SK-N-SH (cell line): ENCODE results near the gene PTCH2.

Source experiments
- CHD2 ChIP-seq: fragments of 150-350 bp; IDR thresholded peaks from 2 replicates; pipeline ENCODE4 v1.6.1; 2018; ENCODE audit warnings: low read length; ENCODE audit not compliant: partially characterized antibody
- CTCF ChIP-seq: fragments of 200-600 bp; sonication (generic); IDR thresholded peaks from 2 replicates; pipeline ENCODE4 v1.6.1; 2017; ENCODE audit warnings: antibody characterized with exemption, mild to moderate bottlenecking, moderate library complexity
- EP300 ChIP-seq, 2 experiments: IDR thresholded peaks; 2 replicates each; pipeline versions ENCODE4 v1.4.0 to v1.6.1; 2012; ENCODE audit warnings: borderline replicate concordance in 1 of 2, low read depth in 1 of 2, low read length in 1 of 2
- EZH2phosphoT487 ChIP-seq: fragments of 200-600 bp; sonication (generic); IDR thresholded peaks from 2 replicates; pipeline ENCODE4 v1.6.1; 2017; ENCODE audit warnings: low read depth, mixed run types, mild to moderate bottlenecking, antibody characterized with exemption, moderate library complexity, borderline replicate concordance
- NRF1 ChIP-seq: IDR thresholded peaks from 2 replicates; pipeline ENCODE4 v1.6.1; 2012; ENCODE audit warnings: low read depth, mild to moderate bottlenecking, low read length
- POLR2AphosphoS5 ChIP-seq: IDR thresholded peaks from 2 replicates; pipeline ENCODE4 v1.6.1; 2012; ENCODE audit warnings: low read depth, low read length
- RCOR1 ChIP-seq: fragments of 150-350 bp; IDR thresholded peaks from 2 replicates; pipeline ENCODE4 v1.6.1; 2017; ENCODE audit warnings: antibody characterized with exemption, low read length
- REST ChIP-seq: IDR thresholded peaks from 2 replicates; pipeline ENCODE4 v1.6.1; 2012; ENCODE audit warnings: mild to moderate bottlenecking, low read depth, low read length, moderate library complexity

- TF ChIP-seq NRF1: no peak
- TF ChIP-seq POLR2AphosphoS5: no peak
- TF ChIP-seq RCOR1: no peak
- TF ChIP-seq REST: no peak
- no peak for TF ChIP-seq CTCF
- no peak for TF ChIP-seq CHD2
- TF ChIP-seq EZH2phosphoT487: no peak
- TF ChIP-seq EP300 (IDR thresholded peaks at IDR 0.05; ENCODE audit: borderline replicate concordance in 1 of 2, low read depth in 1 of 2, low read length in 1 of 2): no peak
Measured at GRCh38 chr1:44803312-44804095, 39.5 kb downstream of the PTCH2 start.
